ENCODE measurements around the gene DLG4.
"Not testable (repeated sequence)": the region's sequence is repeated elsewhere in the genome, so short reads cannot be mapped to it uniquely, and the experiment has no call there.

The DLG4 gene

GRCh38 chr17:7158424-7158823, 61.2 kb downstream of the DLG4 start:
- DNase-seq (ENCODE audit: low read depth in 2 of 2) = not testable (repeated sequence)

- no peak for DNase-seq (ENCODE audit: low read depth in 2 of 2)
These were observed 63.2 kb downstream of the DLG4 start for GRCh38 chr17:7156342-7156940.

GRCh38 chr17:7147772-7148171, 71.9 kb downstream of the DLG4 start:
- DNase-seq (ENCODE audit: low read depth in 2 of 2) = no peak

- no peak for DNase-seq (ENCODE audit: low read depth in 2 of 2)
These were observed 73.5 kb downstream of the DLG4 start for GRCh38 chr17:7146115-7146514.

- no peak for DNase-seq (ENCODE audit: low read depth in 2 of 2)
These were observed 75.4 kb downstream of the DLG4 start for GRCh38 chr17:7144213-7144612.

- no peak for DNase-seq (ENCODE audit: low read depth in 2 of 2)
These were observed 77.8 kb downstream of the DLG4 start for GRCh38 chr17:7141824-7142223.

- DNase-seq (ENCODE audit: low read depth in 2 of 2) = no peak
These were observed 80.2 kb downstream of the DLG4 start for GRCh38 chr17:7139400-7139799.

GRCh38 chr17:7138800-7139381, 80.7 kb downstream of the DLG4 start:
- DNase-seq (ENCODE audit: low read depth in 2 of 2) = no peak

- no peak for DNase-seq (ENCODE audit: low read depth in 2 of 2)
These were observed 82.3 kb downstream of the DLG4 start for GRCh38 chr17:7137171-7137943.
